ENCODE results near the gene CASK. TPM values are rescaled to one million over a fixed set of nuclear protein-coding genes. Genes with fewer than 3 reads are reported as not detected.

CASK gene
- total and polyA plus RNA-seq, 9 of the 15 experiments (the other 6 are each of a cell fraction or from before 2014, with no cell fraction given) = 1.3 to 7.4 (median 5.2) TPM

- POLR2A ChIA-PET = no interaction called here
- Histone ChIP-seq H3K4me3 (no peak overlapping the region), H3K9me3 (replicated peaks; ENCODE audit: control insufficient read depth, insufficient read depth, low read depth, low read length) (no peaks in the 10 kb centered on the region), H3K27ac (ENCODE audit: extremely low read depth, low read depth, low read length) (no peak overlapping the region), H3K36me3 (ENCODE audit: control insufficient read depth, insufficient read depth, low read length) (no peaks in the 10 kb centered on the region), H3K9me1 (ENCODE audit: control insufficient read depth, insufficient read depth, low read length) (no peaks in the 10 kb centered on the region), H3K4me1 (replicated peaks in 1 of 2; ENCODE audit: control insufficient read depth in 2 of 2, insufficient read depth in 2 of 2, low read length in 2 of 2) (no peaks in the 10 kb centered on the region), H3K4me2 (ENCODE audit: insufficient read depth, low read length) (no peak overlapping the region), H3K9ac (ENCODE audit: insufficient read depth in 1 of 2, low read depth in 2 of 2, low read length in 2 of 2) (no peak overlapping the region), H3K27me3 (ENCODE audit: control insufficient read depth in 2 of 2, insufficient read depth in 2 of 2, low read length in 2 of 2) (no peaks in the 10 kb centered on the region; a peak in 1 of 5 replicates), H2AFZ (ENCODE audit: low read depth, low read length) (no peak overlapping the region), H3K79me2 (ENCODE audit: control insufficient read depth, insufficient read depth, low read length) (no peaks in the 10 kb centered on the region), H4K20me1 (replicated peaks; ENCODE audit: control insufficient read depth, insufficient read depth, low read length) (no peaks in the 10 kb centered on the region)
- FAIRE-seq (no peak), DNase-seq (ENCODE audit: extremely low read depth in 1 of 4, low spot score in 3 of 4) (no peak), ATAC-seq (no peak)
- intact Hi-C loops (cut with micrococcal nuclease) = no loop called here
- no TSS peak for BruUV-seq (replicated peaks)
- TF ChIP-seq ZNF3 (CRISPR knock-in tag; IDR thresholded peaks at IDR 0.05) = no peak
- no peak for TF ChIP-seq E2F3 (CRISPR knock-in tag; IDR thresholded peaks at IDR 0.05)
- TF ChIP-seq, protein P1, sequence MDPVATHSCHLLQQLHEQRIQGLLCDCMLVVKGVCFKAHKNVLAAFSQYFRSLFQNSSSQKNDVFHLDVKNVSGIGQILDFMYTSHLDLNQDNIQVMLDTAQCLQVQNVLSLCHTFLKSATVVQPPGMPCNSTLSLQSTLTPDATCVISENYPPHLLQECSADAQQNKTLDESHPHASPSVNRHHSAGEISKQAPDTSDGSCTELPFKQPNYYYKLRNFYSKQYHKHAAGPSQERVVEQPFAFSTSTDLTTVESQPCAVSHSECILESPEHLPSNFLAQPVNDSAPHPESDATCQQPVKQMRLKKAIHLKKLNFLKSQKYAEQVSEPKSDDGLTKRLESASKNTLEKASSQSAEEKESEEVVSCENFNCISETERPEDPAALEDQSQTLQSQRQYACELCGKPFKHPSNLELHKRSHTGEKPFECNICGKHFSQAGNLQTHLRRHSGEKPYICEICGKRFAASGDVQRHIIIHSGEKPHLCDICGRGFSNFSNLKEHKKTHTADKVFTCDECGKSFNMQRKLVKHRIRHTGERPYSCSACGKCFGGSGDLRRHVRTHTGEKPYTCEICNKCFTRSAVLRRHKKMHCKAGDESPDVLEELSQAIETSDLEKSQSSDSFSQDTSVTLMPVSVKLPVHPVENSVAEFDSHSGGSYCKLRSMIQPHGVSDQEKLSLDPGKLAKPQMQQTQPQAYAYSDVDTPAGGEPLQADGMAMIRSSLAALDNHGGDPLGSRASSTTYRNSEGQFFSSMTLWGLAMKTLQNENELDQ (CRISPR knock-in tag; IDR thresholded peaks at IDR 0.05; ENCODE audit: borderline replicate concordance) = no peak
- no peak for TF ChIP-seq SIN3B (IDR thresholded peaks at IDR 0.05; ENCODE audit: low read depth)
- TF ChIP-seq NFIC (IDR thresholded peaks at IDR 0.05) = no peak
- TF ChIP-seq SRSF3 (IDR thresholded peaks at IDR 0.05; ENCODE audit: insufficient read depth, low read length) = no peak
- TF ChIP-seq ZNF518B (CRISPR knock-in tag; IDR thresholded peaks at IDR 0.05) = no peak
- no peak for TF ChIP-seq POLR2AphosphoS2 (IDR thresholded peaks at IDR 0.05; ENCODE audit: low read length)
- TF ChIP-seq ELF2 (CRISPR knock-in tag; IDR thresholded peaks at IDR 0.05) = no peak
- CTCF ChIA-PET (ENCODE audit: low intra/inter-chr PET ratio) = no interaction called here
- 53% methylated on average over 4 of the region's 5 CpGs for WGBS (ENCODE audit: insufficient coverage, low coverage, missing lambda C conversion rate)
- in situ Hi-C loops (cut with MboI) = no loop called here
Observed at GRCh38 chrX:41519468-41519867, 403.9 kb downstream of the CASK start.
